Measurements from ENCODE around the gene AQP7. TPM values are rescaled to one million over a fixed set of nuclear protein-coding genes. Genes with fewer than 3 reads are reported as not detected.
"Not testable (repeated sequence)": the region's sequence is repeated elsewhere in the genome, so short reads cannot be mapped to it uniquely, and the experiment has no call there.

The AQP7 gene
- total RNA-seq (1.9 TPM), polyA plus RNA-seq (8.7 TPM)

- DNase-seq (ENCODE audit: extremely low spot score); H3K36me3 ChIP-seq (ENCODE audit: insufficient read depth); H3K4me3 ChIP-seq (ENCODE audit: low read depth, low read length); H3K4me1 ChIP-seq (ENCODE audit: insufficient read depth); H3K27ac ChIP-seq (ENCODE audit: low read depth): not testable (repeated sequence)
- WGBS, result 66% methylated on average over 10 of the region's 10 CpGs
These were observed at the start of gene AQP7 for GRCh38 chr9:33402371-33402770. AQP7 (minus strand) TSS chr9:33402568; CDS start chr9:33401262, 1,306 bp downstream.

- DNase-seq (ENCODE audit: extremely low spot score), result no peak
- H3K4me1 ChIP-seq (ENCODE audit: insufficient read depth), result peaks cover 1% of the 10 kb centered on the region
- H3K27ac ChIP-seq (ENCODE audit: low read depth), result no peak overlapping the region
- no peak overlapping the region for H3K4me3 ChIP-seq (ENCODE audit: low read depth, low read length)
- no peaks in the 10 kb centered on the region for H3K36me3 ChIP-seq (ENCODE audit: insufficient read depth)
- 87% methylated on average over 4 of the region's 4 CpGs for WGBS
These were observed 48.3 kb upstream of the AQP7 start for GRCh38 chr9:33450621-33451146.

GRCh38 chr9:33449715-33450114, 47.3 kb upstream of the AQP7 start:
- no peak overlapping the region for H3K4me3 ChIP-seq (ENCODE audit: low read depth, low read length)
- H3K27ac ChIP-seq (ENCODE audit: low read depth), result no peak overlapping the region
- no peaks in the 10 kb centered on the region for H3K36me3 ChIP-seq (ENCODE audit: insufficient read depth)
- no peak for DNase-seq (ENCODE audit: extremely low spot score)
- peaks cover 1% of the 10 kb centered on the region for H3K4me1 ChIP-seq (ENCODE audit: insufficient read depth)
- 94% methylated on average over 5 of the region's 5 CpGs for WGBS

GRCh38 chr9:33447799-33448553, 45.6 kb upstream of the AQP7 start:
- no peak for DNase-seq (ENCODE audit: extremely low spot score)
- WGBS, result 33% methylated on average over 20 of the region's 20 CpGs
- H3K4me3 ChIP-seq (ENCODE audit: low read depth, low read length), result peak overlapping the region; percentile 48
- H3K36me3 ChIP-seq (ENCODE audit: insufficient read depth), result no peaks in the 10 kb centered on the region
- peak overlapping the region; percentile 33 for H3K27ac ChIP-seq (ENCODE audit: low read depth)
- peaks cover 1% of the 10 kb centered on the region for H3K4me1 ChIP-seq (ENCODE audit: insufficient read depth)

- no peaks in the 10 kb centered on the region for H3K4me1 ChIP-seq (ENCODE audit: insufficient read depth)
- H3K36me3 ChIP-seq (ENCODE audit: insufficient read depth), result no peaks in the 10 kb centered on the region
- DNase-seq (ENCODE audit: extremely low spot score), result no peak
- WGBS, result 3% methylated on average over 50 of the region's 50 CpGs
- peak within 1 kb of the TSS; percentile 60 for H3K27ac ChIP-seq (ENCODE audit: low read depth)
- H3K4me3 ChIP-seq (ENCODE audit: low read depth, low read length), result peak within 1 kb of the TSS; percentile 48
These were observed 44.8 kb upstream of the AQP7 start, which contains the start of gene AQP3 for GRCh38 chr9:33446946-33447798. AQP3 (minus strand) TSS chr9:33447593; CDS start chr9:33447530, 63 bp downstream.

- DNase-seq (ENCODE audit: extremely low spot score), result no peak
- H3K4me1 ChIP-seq (ENCODE audit: insufficient read depth), result no peaks in the 10 kb centered on the region
- no peaks in the 10 kb centered on the region for H3K36me3 ChIP-seq (ENCODE audit: insufficient read depth)
- peak overlapping the region; percentile 63 for H3K27ac ChIP-seq (ENCODE audit: low read depth)
- 68% methylated on average over 12 of the region's 12 CpGs for WGBS
- peak overlapping the region; percentile 48 for H3K4me3 ChIP-seq (ENCODE audit: low read depth, low read length)
These were observed 44.0 kb upstream of the AQP7 start for GRCh38 chr9:33446240-33446945.

- Histone ChIP-seq H3K27ac (ENCODE audit: low read depth) (peak overlapping the region; percentile 63), H3K4me1 (ENCODE audit: insufficient read depth) (no peaks in the 10 kb centered on the region), H3K36me3 (ENCODE audit: insufficient read depth) (no peaks in the 10 kb centered on the region), H3K4me3 (ENCODE audit: low read depth, low read length) (peak overlapping the region; percentile 48)
- WGBS, result 78% methylated on average over 11 of the region's 11 CpGs
- no peak for DNase-seq (ENCODE audit: extremely low spot score)
These were observed 43.2 kb upstream of the AQP7 start for GRCh38 chr9:33445389-33446239.

- no peak overlapping the region for H3K4me3 ChIP-seq (ENCODE audit: low read depth, low read length)
- DNase-seq (ENCODE audit: extremely low spot score), result no peak
- H3K27ac ChIP-seq (ENCODE audit: low read depth), result peak overlapping the region; percentile 40
- no peaks in the 10 kb centered on the region for H3K36me3 ChIP-seq (ENCODE audit: insufficient read depth)
- H3K4me1 ChIP-seq (ENCODE audit: insufficient read depth), result no peaks in the 10 kb centered on the region
- WGBS, result 80% methylated on average over 10 of the region's 10 CpGs
These were observed 41.2 kb upstream of the AQP7 start for GRCh38 chr9:33443464-33444154.

GRCh38 chr9:33443047-33443446, 40.7 kb upstream of the AQP7 start:
- DNase-seq (ENCODE audit: extremely low spot score), result no peak

GRCh38 chr9:33442125-33442524, 39.8 kb upstream of the AQP7 start:
- Histone ChIP-seq H3K27ac (ENCODE audit: low read depth) (no peak overlapping the region), H3K4me3 (ENCODE audit: low read depth, low read length) (no peak overlapping the region), H3K4me1 (ENCODE audit: insufficient read depth) (no peaks in the 10 kb centered on the region), H3K36me3 (ENCODE audit: insufficient read depth) (no peaks in the 10 kb centered on the region)
- WGBS, result 89% methylated on average over 15 of the region's 15 CpGs
- no peak for DNase-seq (ENCODE audit: extremely low spot score)

More at GRCh38 chr9:33443047-33443446, 40.7 kb upstream of the AQP7 start:
- Histone ChIP-seq H3K36me3 (ENCODE audit: insufficient read depth) (no peaks in the 10 kb centered on the region), H3K4me3 (ENCODE audit: low read depth, low read length) (no peak overlapping the region), H3K27ac (ENCODE audit: low read depth) (peak overlapping the region; percentile 40), H3K4me1 (ENCODE audit: insufficient read depth) (no peaks in the 10 kb centered on the region)
- WGBS, result 85% methylated on average over 9 of the region's 9 CpGs

- Histone ChIP-seq H3K4me1 (ENCODE audit: insufficient read depth) (no peaks in the 10 kb centered on the region), H3K4me3 (ENCODE audit: low read depth, low read length) (no peak overlapping the region), H3K27ac (ENCODE audit: low read depth) (no peak overlapping the region), H3K36me3 (ENCODE audit: insufficient read depth) (no peaks in the 10 kb centered on the region)
- DNase-seq (ENCODE audit: extremely low spot score), result no peak
- 93% methylated on average over 1 of the region's 1 CpG for WGBS
These were observed 38.2 kb upstream of the AQP7 start for GRCh38 chr9:33440609-33441008.

- no peak for DNase-seq (ENCODE audit: extremely low spot score)
- no peak overlapping the region for H3K4me3 ChIP-seq (ENCODE audit: low read depth, low read length)
- H3K36me3 ChIP-seq (ENCODE audit: insufficient read depth), result no peaks in the 10 kb centered on the region
- 88% methylated on average over 7 of the region's 7 CpGs for WGBS
- no peak overlapping the region for H3K27ac ChIP-seq (ENCODE audit: low read depth)
- no peaks in the 10 kb centered on the region for H3K4me1 ChIP-seq (ENCODE audit: insufficient read depth)
These were observed 37.8 kb upstream of the AQP7 start for GRCh38 chr9:33440204-33440603.

Measured in urinary bladder (tissue), 4 donors.